ENCODE measurements around the gene ADAM22.

ADAM22 gene

GRCh38 chr7:88121335-88121734, 187.3 kb downstream of the ADAM22 start:
- Histone ChIP-seq H2AFZ (ENCODE audit: low read length) (no peak overlapping the region), H3K9ac (ENCODE audit: low read length) (no peak overlapping the region), H3K9me2 (replicated peaks; ENCODE audit: insufficient read depth, low read length) (no peaks in the 10 kb centered on the region), H3K27ac (ENCODE audit: low read length) (no peak overlapping the region), H3K4me3 (ENCODE audit: low read length) (no peak overlapping the region), H3K4me1 (ENCODE audit: low read length) (no peaks in the 10 kb centered on the region), H3K27me3 (replicated peaks; ENCODE audit: insufficient read depth, low read length) (no peaks in the 10 kb centered on the region), H3K36me3 (replicated peaks; ENCODE audit: insufficient read depth, low read length) (no peaks in the 10 kb centered on the region), H3K79me2 (ENCODE audit: low read length) (no peaks in the 10 kb centered on the region), H3K9me3 (replicated peaks; ENCODE audit: insufficient read depth, low read length) (no peaks in the 10 kb centered on the region), H4K20me1 (ENCODE audit: insufficient read depth, low read length) (no peaks in the 10 kb centered on the region), H3F3A (ENCODE audit: insufficient read depth, low read length) (no peaks in the 10 kb centered on the region), H3K4me2 (ENCODE audit: low read depth, low read length) (no peak overlapping the region)
- DNase-seq, result no peak
- TF ChIP-seq CTCF (IDR thresholded peaks at IDR 0.05; ENCODE audit: low read length) (no peak), EZH2phosphoT487 (IDR thresholded peaks at IDR 0.05; ENCODE audit: low read length) (no peak), EZH2 (optimal IDR thresholded peaks at IDR 0.05; ENCODE audit: low read depth, low read length) (no peak)

- no peaks in the 10 kb centered on the region for H4K20me1 ChIP-seq (ENCODE audit: insufficient read depth, low read length)
- H3K4me2 ChIP-seq (ENCODE audit: low read depth, low read length), result no peak overlapping the region
- H3K27me3 ChIP-seq (replicated peaks; ENCODE audit: insufficient read depth, low read length), result no peaks in the 10 kb centered on the region
- no peak overlapping the region for H3K4me3 ChIP-seq (ENCODE audit: low read length)
- no peaks in the 10 kb centered on the region for H3K79me2 ChIP-seq (ENCODE audit: low read length)
- H3K4me1 ChIP-seq (ENCODE audit: low read length), result no peaks in the 10 kb centered on the region
- no peak overlapping the region for H3K9ac ChIP-seq (ENCODE audit: low read length)
- no peaks in the 10 kb centered on the region for H3K36me3 ChIP-seq (replicated peaks; ENCODE audit: insufficient read depth, low read length)
- H2AFZ ChIP-seq (ENCODE audit: low read length), result no peak overlapping the region
- H3F3A ChIP-seq (ENCODE audit: insufficient read depth, low read length), result no peaks in the 10 kb centered on the region
- H3K9me2 ChIP-seq (replicated peaks; ENCODE audit: insufficient read depth, low read length), result no peaks in the 10 kb centered on the region
- H3K9me3 ChIP-seq (replicated peaks; ENCODE audit: insufficient read depth, low read length), result no peaks in the 10 kb centered on the region
- DNase-seq, result no peak
- no peak overlapping the region for H3K27ac ChIP-seq (ENCODE audit: low read length)
- TF ChIP-seq CTCF (IDR thresholded peaks at IDR 0.05; ENCODE audit: low read length), result no peak
- TF ChIP-seq EZH2 (optimal IDR thresholded peaks at IDR 0.05; ENCODE audit: low read depth, low read length), result no peak
- no peak for TF ChIP-seq EZH2phosphoT487 (IDR thresholded peaks at IDR 0.05; ENCODE audit: low read length)
Observed at GRCh38 chr7:88127637-88128290, 193.7 kb downstream of the ADAM22 start.

GRCh38 chr7:88132725-88133124, 198.7 kb downstream of the ADAM22 start:
- Histone ChIP-seq H3F3A (ENCODE audit: insufficient read depth, low read length) (no peaks in the 10 kb centered on the region), H3K27me3 (replicated peaks; ENCODE audit: insufficient read depth, low read length) (no peaks in the 10 kb centered on the region), H2AFZ (ENCODE audit: low read length) (no peak overlapping the region), H3K36me3 (replicated peaks; ENCODE audit: insufficient read depth, low read length) (no peaks in the 10 kb centered on the region), H4K20me1 (ENCODE audit: insufficient read depth, low read length) (no peaks in the 10 kb centered on the region), H3K79me2 (ENCODE audit: low read length) (no peaks in the 10 kb centered on the region), H3K4me3 (ENCODE audit: low read length) (no peak overlapping the region), H3K4me2 (ENCODE audit: low read depth, low read length) (no peak overlapping the region), H3K9me3 (replicated peaks; ENCODE audit: insufficient read depth, low read length) (no peaks in the 10 kb centered on the region), H3K9me2 (replicated peaks; ENCODE audit: insufficient read depth, low read length) (no peaks in the 10 kb centered on the region), H3K9ac (ENCODE audit: low read length) (no peak overlapping the region), H3K4me1 (ENCODE audit: low read length) (no peaks in the 10 kb centered on the region), H3K27ac (ENCODE audit: low read length) (no peak overlapping the region)
- DNase-seq, result no peak
- TF ChIP-seq EZH2phosphoT487 (IDR thresholded peaks at IDR 0.05; ENCODE audit: low read length), result no peak
- no peak for TF ChIP-seq CTCF (IDR thresholded peaks at IDR 0.05; ENCODE audit: low read length)
- no peak for TF ChIP-seq EZH2 (optimal IDR thresholded peaks at IDR 0.05; ENCODE audit: low read depth, low read length)
